Stomach smooth muscle (tissue), 2 donors: ENCODE data around the gene AMZ1.
A peak's percentile ranks its signal among the peaks of the same experiment; 100 is the strongest.

Experiments used
- H3K27ac ChIP-seq: one replicate; pipeline ENCODE4 v1.7.0; 2013; ENCODE audit warnings: mild to moderate bottlenecking, low read length, inconsistent platforms
- H3K27me3 ChIP-seq, 2 donors: one replicate each; pipeline ENCODE4 v1.7.0; 2013; ENCODE audit warnings: low read length in 2 of 2; ENCODE audit not compliant: insufficient read depth in 2 of 2, control insufficient read depth in 1 of 2
- H3K36me3 ChIP-seq, 2 donors: one replicate each; pipeline ENCODE4 v1.7.0; 2013; ENCODE audit warnings: low read length in 2 of 2; ENCODE audit not compliant: control insufficient read depth in 2 of 2, insufficient read depth in 2 of 2
- H3K4me1 ChIP-seq: one replicate; pipeline ENCODE4 v1.7.0; 2013; ENCODE audit warnings: low read length; ENCODE audit not compliant: control insufficient read depth, insufficient read depth
- H3K4me3 ChIP-seq, 2 donors: one replicate each; pipeline ENCODE4 v1.7.0; 2013; ENCODE audit warnings: low read length in 2 of 2
- H3K9ac ChIP-seq, 2 donors: one replicate each; pipeline ENCODE4 v1.7.0; 2013; ENCODE audit warnings: low read length in 2 of 2, mild to moderate bottlenecking in 1 of 2
- H3K9me3 ChIP-seq, 2 donors: one replicate each; pipeline ENCODE4 v1.7.0; 2013; ENCODE audit warnings: low read length in 2 of 2; ENCODE audit not compliant: control insufficient read depth in 2 of 2
- donor health status: healthy.
- donor health status: Pancreatic carcinoma.

Gene AMZ1

DNA sequence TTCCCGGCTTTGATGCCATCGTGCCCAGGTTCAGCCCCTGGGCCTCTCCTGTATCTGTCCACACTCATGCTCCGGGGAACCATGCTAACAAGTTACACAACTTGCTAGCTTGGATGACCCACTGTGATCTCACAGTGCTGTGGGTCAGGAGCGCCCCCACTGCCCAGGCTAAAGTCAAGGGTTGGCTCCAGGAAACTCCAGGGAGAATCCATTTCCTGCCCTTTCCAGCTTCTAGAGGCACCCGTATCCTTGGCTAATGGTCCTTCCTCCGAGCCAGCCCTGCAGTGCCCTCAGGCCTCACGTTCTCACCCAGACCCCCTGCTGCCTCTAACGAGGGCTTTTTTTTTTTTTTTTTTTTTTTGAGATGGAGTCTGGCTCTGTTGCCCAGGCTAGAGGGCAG is 19.5 kb downstream of the AMZ1 start:
- H3K9ac ChIP-seq, result no peak overlapping the region
- H3K9me3 ChIP-seq, result peaks cover 0 to 3% of the 10 kb centered on the region in 2 donors
- no peak overlapping the region for H3K4me3 ChIP-seq
- H3K36me3 ChIP-seq, result no peaks in the 10 kb centered on the region
- H3K27ac ChIP-seq, result no peak overlapping the region
- H3K27me3 ChIP-seq, result no peaks in the 10 kb centered on the region
- peaks cover 6% of the 10 kb centered on the region for H3K4me1 ChIP-seq

DNA sequence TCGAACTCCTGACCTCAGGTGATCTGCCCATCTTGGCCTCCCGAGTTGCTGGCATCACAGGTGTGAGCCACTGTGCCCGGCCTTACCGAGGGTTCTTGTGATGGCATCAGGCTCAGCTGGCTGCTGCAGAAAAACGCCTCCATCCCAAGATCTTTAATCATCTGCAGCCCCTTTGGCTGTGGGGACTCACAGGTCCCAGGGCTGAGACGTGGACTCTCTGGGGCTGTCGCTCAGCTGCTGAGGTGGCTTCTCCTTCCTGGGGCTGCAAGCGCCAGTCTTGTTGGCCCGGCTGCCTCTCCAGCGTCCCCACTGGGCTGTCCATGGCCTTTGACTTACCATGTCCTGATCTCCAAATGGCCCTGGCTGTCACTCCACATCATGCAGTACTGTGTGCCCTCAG is 20.0 kb downstream of the AMZ1 start:
- no peaks in the 10 kb centered on the region for H3K36me3 ChIP-seq
- no peak overlapping the region for H3K4me3 ChIP-seq
- H3K27ac ChIP-seq, result no peak overlapping the region
- peaks cover 8% of the 10 kb centered on the region for H3K4me1 ChIP-seq
- H3K27me3 ChIP-seq, result no peaks in the 10 kb centered on the region
- H3K9me3 ChIP-seq, result peaks cover 0 to 3% of the 10 kb centered on the region in 2 donors
- H3K9ac ChIP-seq, result no peak overlapping the region

DNA sequence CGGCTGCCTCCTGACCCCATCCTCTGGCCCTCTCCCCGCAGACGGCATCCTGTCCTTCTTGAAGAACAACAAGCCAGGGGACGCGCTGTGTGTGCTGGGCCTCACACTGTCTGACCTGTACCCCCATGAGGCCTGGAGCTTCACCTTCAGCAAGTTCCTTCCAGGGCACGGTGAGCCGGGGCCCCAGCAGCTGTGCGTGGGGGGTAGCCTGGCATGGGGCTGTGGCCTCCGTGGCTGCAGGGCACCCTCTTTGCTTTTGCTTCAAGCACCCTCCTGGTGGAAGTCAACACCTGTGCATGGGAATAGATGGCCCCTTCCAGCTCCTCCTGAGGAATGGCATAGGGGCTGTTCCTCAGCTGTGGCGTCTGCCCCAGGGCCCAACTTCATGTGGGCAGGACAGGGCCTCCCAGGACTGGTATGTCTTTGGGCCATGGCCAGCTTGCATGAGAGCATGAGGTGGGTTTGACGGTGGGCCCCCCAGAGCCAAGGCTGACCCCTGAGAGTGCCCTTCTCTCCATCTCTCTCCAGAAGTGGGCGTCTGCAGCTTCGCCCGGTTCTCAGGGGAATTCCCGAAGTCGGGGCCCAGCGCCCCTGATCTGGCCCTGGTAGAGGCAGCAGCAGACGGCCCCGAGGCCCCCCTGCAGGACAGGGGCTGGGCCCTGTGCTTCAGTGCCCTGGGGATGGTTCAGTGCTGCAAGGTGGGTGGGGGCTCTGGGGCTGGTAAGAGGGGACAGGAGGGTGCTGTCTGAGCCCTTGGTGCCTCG is 20.7 kb downstream of the AMZ1 start:
- no peak overlapping the region for H3K27ac ChIP-seq

DNA sequence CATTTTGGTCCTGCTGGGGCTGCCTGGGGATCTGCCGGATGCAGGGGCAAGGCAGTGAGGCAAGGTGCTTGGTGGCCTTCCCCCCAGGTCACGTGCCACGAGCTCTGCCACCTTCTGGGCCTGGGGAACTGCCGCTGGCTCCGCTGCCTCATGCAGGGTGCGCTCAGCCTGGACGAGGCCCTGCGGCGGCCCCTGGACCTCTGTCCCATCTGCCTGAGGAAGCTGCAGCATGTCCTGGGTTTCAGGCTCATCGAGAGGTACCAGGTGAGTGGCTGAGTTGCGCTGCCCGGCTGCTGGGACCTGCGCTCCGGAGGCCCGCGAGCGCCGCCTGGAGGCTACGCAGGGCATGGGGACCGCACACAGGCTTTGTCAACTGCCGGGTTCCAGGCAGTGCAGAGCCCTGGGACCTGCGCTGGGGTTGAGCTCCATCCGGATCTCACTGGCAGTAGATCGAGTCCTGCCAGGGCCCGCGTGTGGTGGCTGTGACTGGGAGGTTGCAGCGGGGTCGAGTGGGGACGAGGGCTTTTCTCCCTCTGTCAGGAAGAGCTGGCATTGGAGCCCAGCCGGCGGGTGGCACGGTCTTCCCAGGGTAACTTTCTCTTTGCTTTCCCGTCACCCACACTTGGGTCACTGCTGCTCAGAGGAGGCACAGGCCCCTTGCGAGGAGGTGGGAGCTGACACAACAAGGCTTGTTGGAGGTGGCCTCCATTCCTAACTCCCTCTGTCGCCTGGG is 21.7 kb downstream of the AMZ1 start:
- no peaks in the 10 kb centered on the region for H3K36me3 ChIP-seq
- peaks cover 12% of the 10 kb centered on the region for H3K4me1 ChIP-seq
- H3K9me3 ChIP-seq, result peaks cover 0 to 3% of the 10 kb centered on the region in 2 donors
- H3K27me3 ChIP-seq, result no peaks in the 10 kb centered on the region
- no peak overlapping the region for H3K9ac ChIP-seq
- no peak overlapping the region for H3K27ac ChIP-seq
- H3K4me3 ChIP-seq, result peak overlapping the region in 1 of 2 donors; percentile 22

More for the DNA sequence above, 20.7 kb downstream of the AMZ1 start:
- no peaks in the 10 kb centered on the region for H3K36me3 ChIP-seq
- no peaks in the 10 kb centered on the region for H3K27me3 ChIP-seq
- H3K4me1 ChIP-seq, result peaks cover 12% of the 10 kb centered on the region
- peaks cover 0 to 3% of the 10 kb centered on the region in 2 donors for H3K9me3 ChIP-seq
- H3K4me3 ChIP-seq, result no peak overlapping the region
- no peak overlapping the region for H3K9ac ChIP-seq

DNA sequence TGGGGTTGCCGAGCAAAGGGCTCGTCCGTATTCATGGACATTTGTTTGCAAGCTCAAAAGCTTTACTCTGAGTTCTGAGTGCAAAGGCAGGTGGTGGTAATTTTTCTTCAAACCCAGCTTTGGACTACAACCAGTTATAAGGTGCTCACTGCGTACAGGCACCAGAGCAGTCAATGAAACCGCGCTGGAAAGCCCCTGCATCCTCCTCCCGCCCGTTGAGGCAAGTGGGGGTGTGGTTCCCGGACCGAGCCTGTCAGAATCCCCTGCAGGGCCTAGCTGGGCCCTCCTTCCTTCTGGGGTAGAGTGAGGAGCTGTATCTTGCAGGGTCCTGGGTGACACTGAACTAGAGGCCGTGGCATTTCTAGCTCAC is 22.3 kb downstream of the AMZ1 start:
- Histone ChIP-seq H3K9me3 (no peaks in the 10 kb centered on the region), H3K27ac (no peak overlapping the region), H3K9ac (no peak overlapping the region), H3K4me1 (peaks cover 12% of the 10 kb centered on the region), H3K27me3 (no peaks in the 10 kb centered on the region), H3K36me3 (no peaks in the 10 kb centered on the region), H3K4me3 (no peak overlapping the region)

DNA sequence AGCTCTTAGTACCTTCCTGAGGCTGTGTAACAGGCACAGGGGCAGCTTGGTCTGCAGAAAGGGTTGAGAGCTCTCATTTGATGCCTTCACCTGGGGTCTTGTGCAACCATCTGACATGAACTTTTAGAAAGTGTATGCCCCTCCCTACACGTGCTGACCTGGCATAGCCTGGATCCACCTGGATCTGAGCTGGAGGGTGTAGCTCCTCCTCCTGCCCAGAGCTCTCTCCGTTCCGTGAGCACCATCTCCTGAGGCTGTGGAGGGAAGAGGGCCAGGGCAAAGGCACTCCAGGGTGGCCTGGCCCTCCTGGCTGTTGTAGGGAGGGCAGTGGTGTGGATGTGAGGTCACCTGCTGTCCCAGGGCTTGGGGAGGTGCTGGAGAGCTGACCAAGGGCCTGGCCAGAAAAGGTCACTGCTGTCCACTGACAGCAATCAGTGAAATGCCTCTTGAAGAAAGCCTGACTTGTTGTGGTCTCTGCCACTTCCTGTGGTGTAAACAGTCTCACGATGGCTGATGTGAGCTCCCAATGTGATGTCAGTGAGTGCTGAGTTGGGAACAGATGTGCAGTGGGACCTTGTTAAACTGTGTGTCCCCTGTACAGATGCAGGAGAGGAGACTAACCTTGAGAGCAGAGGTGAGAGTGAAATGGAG is 23.0 kb downstream of the AMZ1 start:
- no peak overlapping the region for H3K27ac ChIP-seq
- H3K9ac ChIP-seq, result no peak overlapping the region
- peaks cover 12% of the 10 kb centered on the region for H3K4me1 ChIP-seq
- no peaks in the 10 kb centered on the region for H3K27me3 ChIP-seq
- H3K9me3 ChIP-seq, result no peaks in the 10 kb centered on the region
- H3K36me3 ChIP-seq, result no peaks in the 10 kb centered on the region
- no peak overlapping the region for H3K4me3 ChIP-seq

DNA sequence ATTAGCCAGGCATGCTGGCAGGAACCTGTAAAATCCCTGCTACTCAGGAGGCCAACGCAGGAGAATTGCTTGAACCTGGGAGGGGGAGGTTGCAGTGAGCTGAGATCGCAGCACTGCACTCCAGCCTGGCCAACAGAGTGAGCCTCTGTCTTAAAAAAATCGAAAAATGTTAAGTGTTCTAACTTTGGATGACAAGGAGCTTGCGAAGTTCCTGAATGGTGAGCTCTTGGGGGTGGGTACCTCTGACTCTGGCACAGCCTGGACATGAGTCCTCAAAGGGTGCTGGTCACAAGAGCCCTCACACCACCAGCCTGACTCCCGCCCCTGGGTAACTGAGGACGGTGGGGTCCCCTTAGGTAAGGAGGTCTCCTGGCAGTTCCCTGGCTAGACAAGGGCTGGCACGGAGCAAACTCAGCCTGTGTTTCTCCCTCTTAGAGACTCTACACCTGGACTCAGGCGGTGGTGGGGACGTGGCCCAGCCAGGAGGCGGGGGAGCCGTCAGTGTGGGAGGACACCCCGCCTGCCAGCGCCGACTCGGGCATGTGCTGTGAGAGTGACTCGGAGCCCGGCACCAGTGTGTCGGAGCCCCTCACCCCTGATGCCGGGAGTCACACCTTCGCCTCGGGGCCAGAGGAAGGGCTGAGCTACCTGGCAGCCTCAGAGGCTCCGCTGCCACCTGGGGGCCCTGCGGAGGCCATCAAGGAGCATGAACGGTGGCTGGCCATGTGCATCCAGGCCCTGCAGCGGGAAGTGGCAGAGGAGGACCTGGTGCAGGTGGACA is 24.1 kb downstream of the AMZ1 start:
- no peak overlapping the region for H3K4me3 ChIP-seq
- no peaks in the 10 kb centered on the region for H3K36me3 ChIP-seq
- H3K27me3 ChIP-seq, result no peaks in the 10 kb centered on the region
- no peak overlapping the region for H3K9ac ChIP-seq
- no peaks in the 10 kb centered on the region for H3K9me3 ChIP-seq
- peaks cover 21% of the 10 kb centered on the region for H3K4me1 ChIP-seq
- H3K27ac ChIP-seq, result no peak overlapping the region

DNA sequence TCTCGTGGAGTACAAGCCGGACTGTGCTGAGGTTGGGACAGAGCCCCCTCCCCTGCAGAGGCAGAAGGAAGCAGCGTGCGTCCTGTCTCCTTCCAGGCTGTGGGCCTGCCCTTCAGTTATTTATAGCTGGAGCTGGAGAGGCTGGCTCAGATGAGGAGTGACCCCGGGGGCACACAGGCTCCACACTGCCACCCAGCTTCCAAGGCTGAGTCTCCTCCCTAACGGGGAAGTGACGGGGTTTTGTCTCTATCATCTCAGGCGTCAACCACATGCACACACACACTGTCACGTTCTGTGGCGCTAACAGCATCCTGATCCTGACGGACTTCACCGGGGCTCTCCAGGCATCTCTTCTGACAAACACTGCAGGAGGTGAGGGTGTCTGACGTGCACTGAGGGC is 25.4 kb downstream of the AMZ1 start:
- Histone ChIP-seq H3K9me3 (no peaks in the 10 kb centered on the region), H3K36me3 (no peaks in the 10 kb centered on the region), H3K27ac (no peak overlapping the region), H3K4me1 (peaks cover 33% of the 10 kb centered on the region), H3K9ac (no peak overlapping the region), H3K4me3 (no peak overlapping the region), H3K27me3 (no peaks in the 10 kb centered on the region)

DNA sequence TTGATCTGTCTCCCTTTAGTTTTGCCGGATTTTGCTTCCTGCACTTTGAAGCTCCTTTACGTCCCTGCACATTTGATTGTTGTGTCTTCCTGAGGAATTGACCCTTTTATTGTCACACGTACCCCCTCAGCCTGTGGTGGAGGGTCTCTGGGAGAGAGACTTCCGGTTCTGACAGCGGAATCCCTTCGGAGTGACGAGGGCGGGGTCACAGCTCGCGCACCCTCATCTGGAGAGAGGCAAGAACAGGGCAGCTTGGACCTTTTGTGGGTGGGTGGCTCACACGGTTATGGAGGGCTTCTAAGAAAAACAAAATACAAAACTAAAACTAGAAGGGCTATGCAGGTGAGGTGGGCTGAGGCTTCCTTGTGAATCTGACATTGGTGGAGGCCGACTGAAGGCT is 26.0 kb downstream of the AMZ1 start:
- no peaks in the 10 kb centered on the region for H3K36me3 ChIP-seq
- H3K27ac ChIP-seq, result no peak overlapping the region
- H3K9ac ChIP-seq, result no peak overlapping the region
- H3K4me1 ChIP-seq, result peaks cover 33% of the 10 kb centered on the region
- no peaks in the 10 kb centered on the region for H3K27me3 ChIP-seq
- H3K9me3 ChIP-seq, result no peaks in the 10 kb centered on the region
- H3K4me3 ChIP-seq, result no peak overlapping the region

DNA sequence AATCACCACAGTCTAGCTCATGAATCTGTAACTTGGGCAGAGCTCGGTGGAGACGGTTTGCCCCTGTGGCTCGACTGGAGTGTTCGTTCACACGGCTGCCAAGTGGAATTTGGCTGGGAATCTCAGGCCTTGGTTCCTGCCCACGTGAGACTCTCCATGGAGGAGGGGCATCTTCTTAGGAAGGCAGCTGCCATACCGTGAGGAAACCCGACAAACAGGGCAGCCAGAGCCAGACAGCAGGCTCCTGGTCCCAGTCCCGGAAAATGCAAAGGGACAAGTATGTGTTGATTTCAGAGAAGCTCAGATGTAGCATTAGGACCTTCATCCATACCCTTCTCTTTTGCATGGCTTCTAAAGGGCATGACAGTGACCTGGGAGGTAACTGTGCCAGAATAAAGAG is 26.6 kb downstream of the AMZ1 start:
- Histone ChIP-seq H3K4me1 (peaks cover 30% of the 10 kb centered on the region), H3K9me3 (no peaks in the 10 kb centered on the region), H3K27me3 (no peaks in the 10 kb centered on the region), H3K9ac (no peak overlapping the region), H3K27ac (no peak overlapping the region), H3K36me3 (no peaks in the 10 kb centered on the region), H3K4me3 (no peak overlapping the region)
